ENCODE results near the gene NUTF2. TPM values are rescaled to one million over a fixed set of nuclear protein-coding genes. Genes with fewer than 3 reads are reported as not detected.

Gene NUTF2
- total RNA-seq, 2 donors from 2014 or later = 201 to 218 TPM

DNA sequence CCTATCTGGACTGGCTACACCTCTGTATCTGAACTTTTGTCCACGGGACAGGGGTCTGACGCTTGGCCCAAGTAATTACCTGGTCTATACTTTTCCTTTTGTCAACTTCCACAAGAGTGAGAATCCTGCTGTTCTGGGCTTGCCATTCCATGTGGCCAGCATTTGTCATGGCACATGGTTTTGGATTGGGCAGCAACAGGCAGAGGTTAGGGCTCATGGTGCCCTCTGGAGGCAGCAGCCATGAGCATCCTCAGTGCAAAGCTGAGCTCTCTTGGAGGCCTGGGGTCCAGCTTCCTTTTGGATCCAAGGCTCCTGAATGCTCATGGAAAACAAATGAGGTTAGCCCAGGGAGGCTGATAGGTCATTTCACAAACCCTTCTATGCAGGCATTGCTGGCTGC is 18.6 kb downstream of the NUTF2 start:
- Histone ChIP-seq H3K9me3 (ENCODE audit: control insufficient read depth, low read length) (no peaks in the 10 kb centered on the region), H3K27ac (ENCODE audit: low read depth, low read length) (no peak overlapping the region), H3K4me3 (ENCODE audit: low read length) (no peak overlapping the region), H3K4me1 (ENCODE audit: control insufficient read depth, insufficient read depth, low read length) (no peaks in the 10 kb centered on the region), H3K9ac (ENCODE audit: extremely low read depth, low read length, poor library complexity, severe bottlenecking) (no peak overlapping the region), H3K36me3 (ENCODE audit: control insufficient read depth, insufficient read depth, low read length) (peaks cover 89% of the 10 kb centered on the region), H3K27me3 (ENCODE audit: control insufficient read depth, insufficient read depth, low read length, poor library complexity, severe bottlenecking) (no peaks in the 10 kb centered on the region)
- H3K27ac Mint-ChIP-seq = peak overlapping the region; percentile 42
- H3K4me3 Mint-ChIP-seq = no peak overlapping the region
- peak; percentile 86 for DNase-seq
- WGBS, 2 experiments (ENCODE audit: insufficient coverage in 1 of 2, insufficient read length in 1 of 2) = 92 to 93% methylated on average over 2 of the region's 2 CpGs
- H3K9me3 Mint-ChIP-seq = no peaks in the 10 kb centered on the region
- H3K36me3 Mint-ChIP-seq (ENCODE audit: low read depth) = peaks cover 47% of the 10 kb centered on the region
- no peaks in the 10 kb centered on the region for H3K27me3 Mint-ChIP-seq (ENCODE audit: insufficient read depth)
- TF ChIP-seq, protein P1, sequence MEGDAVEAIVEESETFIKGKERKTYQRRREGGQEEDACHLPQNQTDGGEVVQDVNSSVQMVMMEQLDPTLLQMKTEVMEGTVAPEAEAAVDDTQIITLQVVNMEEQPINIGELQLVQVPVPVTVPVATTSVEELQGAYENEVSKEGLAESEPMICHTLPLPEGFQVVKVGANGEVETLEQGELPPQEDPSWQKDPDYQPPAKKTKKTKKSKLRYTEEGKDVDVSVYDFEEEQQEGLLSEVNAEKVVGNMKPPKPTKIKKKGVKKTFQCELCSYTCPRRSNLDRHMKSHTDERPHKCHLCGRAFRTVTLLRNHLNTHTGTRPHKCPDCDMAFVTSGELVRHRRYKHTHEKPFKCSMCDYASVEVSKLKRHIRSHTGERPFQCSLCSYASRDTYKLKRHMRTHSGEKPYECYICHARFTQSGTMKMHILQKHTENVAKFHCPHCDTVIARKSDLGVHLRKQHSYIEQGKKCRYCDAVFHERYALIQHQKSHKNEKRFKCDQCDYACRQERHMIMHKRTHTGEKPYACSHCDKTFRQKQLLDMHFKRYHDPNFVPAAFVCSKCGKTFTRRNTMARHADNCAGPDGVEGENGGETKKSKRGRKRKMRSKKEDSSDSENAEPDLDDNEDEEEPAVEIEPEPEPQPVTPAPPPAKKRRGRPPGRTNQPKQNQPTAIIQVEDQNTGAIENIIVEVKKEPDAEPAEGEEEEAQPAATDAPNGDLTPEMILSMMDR (conservative IDR thresholded peaks at IDR 0.05) = peak; percentile 71
- H3K4me1 Mint-ChIP-seq = peaks cover 16% of the 10 kb centered on the region

GRCh38 chr16:67868290-67868689 is 21.6 kb downstream of the NUTF2 start:
- TF ChIP-seq, protein P1 (conservative IDR thresholded peaks at IDR 0.05) = no peak
- Histone ChIP-seq H3K4me3 (ENCODE audit: low read length) (no peak overlapping the region), H3K9ac (ENCODE audit: extremely low read depth, low read length, poor library complexity, severe bottlenecking) (no peak overlapping the region), H3K9me3 (ENCODE audit: control insufficient read depth, low read length) (no peaks in the 10 kb centered on the region), H3K36me3 (ENCODE audit: control insufficient read depth, insufficient read depth, low read length) (peaks cover 84% of the 10 kb centered on the region), H3K4me1 (ENCODE audit: control insufficient read depth, insufficient read depth, low read length) (no peaks in the 10 kb centered on the region), H3K27ac (ENCODE audit: low read depth, low read length) (no peak overlapping the region), H3K27me3 (ENCODE audit: control insufficient read depth, insufficient read depth, low read length, poor library complexity, severe bottlenecking) (no peaks in the 10 kb centered on the region)
- Mint-ChIP-seq H3K27me3 (ENCODE audit: insufficient read depth) (no peaks in the 10 kb centered on the region), H3K4me1 (peaks cover 13% of the 10 kb centered on the region), H3K9me3 (no peaks in the 10 kb centered on the region), H3K27ac (no peak overlapping the region), H3K36me3 (ENCODE audit: low read depth) (peaks cover 43% of the 10 kb centered on the region), H3K4me3 (no peak overlapping the region)
- WGBS, 2 experiments (ENCODE audit: insufficient coverage in 1 of 2, insufficient read length in 1 of 2) = 97 to 98% methylated on average over 6 of the region's 6 CpGs
- no peak for DNase-seq

GRCh38 chr16:67869653-67870052 is 22.9 kb downstream of the NUTF2 start:
- peaks cover 17% of the 10 kb centered on the region for H3K4me1 Mint-ChIP-seq
- Histone ChIP-seq H3K4me3 (ENCODE audit: low read length) (no peak overlapping the region), H3K27ac (ENCODE audit: low read depth, low read length) (no peak overlapping the region), H3K36me3 (ENCODE audit: control insufficient read depth, insufficient read depth, low read length) (peaks cover 74% of the 10 kb centered on the region), H3K9me3 (ENCODE audit: control insufficient read depth, low read length) (no peaks in the 10 kb centered on the region), H3K4me1 (ENCODE audit: control insufficient read depth, insufficient read depth, low read length) (no peaks in the 10 kb centered on the region), H3K9ac (ENCODE audit: extremely low read depth, low read length, poor library complexity, severe bottlenecking) (no peak overlapping the region), H3K27me3 (ENCODE audit: control insufficient read depth, insufficient read depth, low read length, poor library complexity, severe bottlenecking) (no peaks in the 10 kb centered on the region)
- H3K4me3 Mint-ChIP-seq = no peak overlapping the region
- H3K27me3 Mint-ChIP-seq (ENCODE audit: insufficient read depth) = no peaks in the 10 kb centered on the region
- H3K36me3 Mint-ChIP-seq (ENCODE audit: low read depth) = peaks cover 42% of the 10 kb centered on the region
- DNase-seq = no peak
- no peak overlapping the region for H3K27ac Mint-ChIP-seq
- WGBS, 2 experiments (ENCODE audit: insufficient coverage in 1 of 2, insufficient read length in 1 of 2) = 95% methylated on average over 6 to 7 of the region's 7 CpGs
- no peaks in the 10 kb centered on the region for H3K9me3 Mint-ChIP-seq
- TF ChIP-seq, protein P1 (conservative IDR thresholded peaks at IDR 0.05) = no peak

Measured in endodermal cell (in vitro differentiated cells).